DMS 273 (cell line): ENCODE measurements around the gene PRR33.

Experiments
- DNase-seq: peaks from one replicate; lab custom pipeline; 2025; ENCODE audit not compliant: unreplicated experiment; lab: John Stamatoyannopoulos, UW

PRR33 gene

GRCh38 chr11:1839204-1839923 lies 52.3 kb downstream of the PRR33 start:
- no peak for DNase-seq

- DNase-seq: no peak
Measured at GRCh38 chr11:1838426-1839144, 53.1 kb downstream of the PRR33 start, which contains the start of gene TNNI2. Gene TNNI2 (plus strand): TSS chr11:1838981. CDS start chr11:1839697, 716 bp downstream.
